Suprapubic skin (tissue), 4 donors: ENCODE measurements around the gene NOX3.

ENCODE experiments used
- CTCF ChIP-seq, 2 donors: fragments of 200-600 bp in 1 of 2; fragments of 450-650 bp in 1 of 2; sonication (generic) in 1 of 2; IDR thresholded peaks; one replicate each; pipeline ENCODE4 v1.5.1; 2016 to 2019; ENCODE audit warnings: antibody characterized with exemption in 2 of 2, mild to moderate bottlenecking in 1 of 2, moderate library complexity in 1 of 2
- EP300 ChIP-seq: sonication (generic); formaldehyde crosslinking; IDR thresholded peaks from one replicate; pipeline ENCODE4 v1.6.1; 2017; ENCODE audit warnings: antibody characterized with exemption
- POLR2A ChIP-seq, 2 donors: fragments of 450-650 bp; IDR thresholded peaks; one replicate each; pipeline ENCODE4 v1.6.1; 2017; ENCODE audit warnings: antibody characterized with exemption in 2 of 2, mild to moderate bottlenecking in 2 of 2, moderate library complexity in 2 of 2
- POLR2AphosphoS5 ChIP-seq, 3 donors: sonication (generic); formaldehyde crosslinking; IDR thresholded peaks; one replicate each; pipeline ENCODE4 v1.6.1; 2017; ENCODE audit warnings: antibody characterized with exemption in 3 of 3

- TF ChIP-seq POLR2AphosphoS5 (IDR thresholded peaks at IDR 0.05) (no peak), CTCF (IDR thresholded peaks at IDR 0.05) (no peak), POLR2A (IDR thresholded peaks at IDR 0.05) (no peak), EP300 (no peak)
Observed at GRCh38 chr6:155485756-155486155, 30.1 kb upstream of the NOX3 start.
